Measurements from ENCODE around the gene SMYD3. TPM values are rescaled to one million over a fixed set of nuclear protein-coding genes. Genes with fewer than 3 reads are reported as not detected.
A peak's percentile ranks its signal among the peaks of the same experiment; 100 is the strongest.

Gene SMYD3
- total RNA-seq, 1 donor from 2014 or later: 8.2 TPM

DNA sequence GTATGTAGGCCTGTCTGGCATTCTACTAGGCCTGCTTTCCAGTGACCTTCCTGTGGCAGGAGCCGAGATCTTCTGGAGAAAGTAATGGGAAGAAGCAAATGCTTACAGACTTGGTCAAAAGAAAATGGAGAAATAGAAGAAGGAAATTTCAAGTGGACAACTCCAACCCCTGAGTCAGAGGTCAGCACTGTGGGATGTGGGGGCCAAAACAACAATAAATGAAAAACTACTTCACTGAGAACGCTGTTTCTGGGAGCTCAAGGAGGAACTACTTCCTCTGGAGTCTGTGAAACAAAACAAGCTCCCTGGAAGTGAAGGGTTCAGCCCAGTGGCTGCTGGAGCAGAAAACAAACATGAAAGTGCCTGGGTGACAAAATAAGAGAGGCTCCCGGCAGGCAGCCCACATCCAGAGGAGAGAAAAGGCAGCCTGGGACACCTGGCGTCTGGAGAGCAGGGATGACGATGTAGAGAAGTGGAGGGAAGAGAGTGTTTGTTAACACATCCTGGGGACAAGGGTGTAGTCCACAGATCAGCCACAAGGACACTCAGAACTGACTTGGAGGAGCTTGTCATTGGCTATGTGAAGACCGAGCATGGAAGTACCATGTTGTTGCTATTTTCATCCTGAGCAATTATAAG is 355.2 kb downstream of the SMYD3 start:
- intact Hi-C loops (cut with micrococcal nuclease): no loop called here
- DNase-seq: no peak

DNA sequence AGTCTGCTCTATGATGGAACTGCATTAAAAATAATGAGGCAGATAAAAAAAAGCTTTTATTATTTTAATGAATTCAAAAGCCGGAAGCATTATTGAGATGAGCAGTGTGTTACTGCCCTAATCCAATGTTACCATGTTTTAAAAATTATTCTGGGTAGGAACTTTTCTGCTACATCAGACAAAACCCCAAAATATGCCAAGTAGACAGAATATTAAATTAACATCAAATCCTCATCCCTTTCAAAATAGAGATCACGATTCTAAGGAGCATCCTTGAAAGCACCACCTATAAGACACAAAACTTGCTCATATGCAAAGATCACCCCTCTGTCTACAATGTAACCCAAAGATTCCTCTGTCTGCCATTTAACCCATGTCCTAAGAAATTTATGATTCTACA is 357.5 kb downstream of the SMYD3 start:
- intact Hi-C loops (cut with micrococcal nuclease): no loop called here
- DNase-seq (no peak), ATAC-seq (no peak)

More for the DNA sequence above, 355.2 kb downstream of the SMYD3 start:
- ATAC-seq: no peak

- intact Hi-C loops (cut with micrococcal nuclease): no loop called here
- no peak for DNase-seq
- no peak for ATAC-seq
Observed at GRCh38 chr1:246147524-246148461, 359.3 kb downstream of the SMYD3 start.

DNA sequence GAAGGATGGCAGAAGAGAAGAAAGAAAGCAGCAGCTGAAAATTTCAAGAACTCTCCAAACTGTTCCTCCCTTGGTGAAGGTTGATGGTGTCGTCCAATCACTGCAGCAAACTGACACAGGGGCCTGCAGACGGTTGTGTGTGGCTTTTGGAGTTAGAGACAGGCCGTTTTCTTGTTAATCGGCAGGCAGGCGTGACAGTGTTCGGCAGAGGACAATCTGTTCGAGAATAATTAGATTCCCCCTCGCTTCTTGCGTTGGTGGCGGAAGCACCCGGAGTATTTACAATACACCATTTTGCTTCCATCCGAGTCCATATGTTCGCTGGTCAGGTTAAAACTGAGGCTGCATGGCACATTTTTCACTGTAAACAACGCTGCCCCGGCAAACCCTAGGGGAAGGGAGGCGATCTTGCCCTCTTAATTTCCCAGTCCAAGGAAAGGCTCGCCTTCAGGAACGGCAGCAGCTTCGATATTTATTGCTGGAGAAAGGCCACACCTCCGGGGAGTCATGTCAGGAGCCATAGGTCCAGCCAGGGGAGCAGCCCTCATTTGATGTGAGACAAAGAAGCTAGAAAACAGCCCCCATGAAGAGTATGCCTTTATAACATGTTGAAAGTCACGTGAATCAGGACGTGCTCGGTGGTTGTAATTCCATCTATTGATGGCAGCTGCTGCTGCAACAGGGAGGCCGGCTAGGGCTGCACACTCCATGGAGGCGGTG is 360.1 kb downstream of the SMYD3 start:
- intact Hi-C loops (cut with micrococcal nuclease): no loop called here
- no peak for DNase-seq
- ATAC-seq: no peak

- ATAC-seq: no peak
- DNase-seq: no peak
- intact Hi-C loops (cut with micrococcal nuclease): no loop called here
Observed at GRCh38 chr1:246145900-246146299, 361.2 kb downstream of the SMYD3 start.

DNA sequence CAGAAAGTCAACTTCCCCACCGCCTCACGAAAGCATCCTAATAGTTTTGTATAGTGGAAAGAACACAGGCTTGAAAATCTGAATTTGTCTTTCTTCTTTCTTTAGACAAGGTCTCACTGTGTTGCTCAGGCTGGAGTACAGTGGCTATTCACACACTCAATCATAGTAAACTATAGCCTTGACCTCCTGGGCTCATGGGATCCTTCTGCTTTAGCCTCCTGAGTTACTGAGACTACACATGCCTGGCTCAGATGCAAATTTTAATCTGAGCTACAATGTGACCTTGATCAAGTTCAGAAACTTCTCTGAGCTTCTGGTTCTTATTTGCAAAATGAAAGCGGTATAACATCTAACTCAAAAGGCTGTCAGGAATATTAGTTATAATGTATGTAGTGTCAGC is 362.1 kb downstream of the SMYD3 start:
- DNase-seq (no peak), ATAC-seq (no peak)
- intact Hi-C loops (cut with micrococcal nuclease): no loop called here

- intact Hi-C loops (cut with micrococcal nuclease): no loop called here
- ATAC-seq (no peak), DNase-seq (no peak)
Observed at GRCh38 chr1:246142320-246142893, 364.7 kb downstream of the SMYD3 start.

GRCh38 chr1:246141306-246141705 is 365.8 kb downstream of the SMYD3 start:
- intact Hi-C loops (cut with micrococcal nuclease): no loop called here
- DNase-seq: no peak
- ATAC-seq: no peak

DNA sequence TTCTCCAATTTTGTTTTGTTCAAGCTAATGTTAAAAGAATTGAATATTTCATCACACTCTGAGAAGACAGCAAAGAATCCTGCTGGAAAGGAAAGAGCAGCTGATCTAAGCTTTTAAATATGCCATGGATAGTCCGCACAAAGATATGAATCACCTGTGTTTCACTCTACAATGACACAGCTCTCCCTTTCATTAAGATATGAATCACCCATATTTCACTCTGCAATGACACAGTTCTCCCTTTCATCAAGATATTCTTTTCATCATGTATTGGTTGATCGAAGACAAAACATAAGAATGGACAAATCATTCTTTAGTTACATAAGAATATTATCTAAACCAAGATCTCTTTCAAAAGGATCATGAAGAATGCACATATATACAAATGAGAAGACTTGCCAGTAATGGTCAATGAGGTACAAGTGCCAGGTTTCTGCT is 367.3 kb downstream of the SMYD3 start:
- intact Hi-C loops (cut with micrococcal nuclease): no loop called here
- DNase-seq (no peak), ATAC-seq (no peak)

GRCh38 chr1:246138781-246139180 is 368.3 kb downstream of the SMYD3 start:
- intact Hi-C loops (cut with micrococcal nuclease): no loop called here
- no peak for DNase-seq
- ATAC-seq: no peak

DNA sequence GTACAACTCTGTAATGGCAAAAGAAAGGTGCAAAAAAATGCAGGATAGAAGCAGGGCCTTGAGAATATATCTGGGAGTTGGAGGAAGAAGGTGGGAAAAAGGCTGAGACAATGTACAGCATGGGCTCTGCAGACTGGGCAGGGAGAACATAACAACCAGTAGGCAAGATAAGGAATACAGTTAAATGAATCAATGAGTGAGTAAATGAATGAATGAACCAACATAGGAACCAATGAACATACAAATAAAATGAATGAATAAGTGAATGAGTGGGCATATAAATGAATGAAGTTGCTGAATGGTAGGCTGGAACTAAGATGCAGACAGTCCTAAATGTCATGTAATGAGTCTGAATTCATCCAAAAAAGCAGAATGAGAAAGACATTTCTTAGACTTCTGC is 370.6 kb downstream of the SMYD3 start:
- ATAC-seq (no peak), DNase-seq (no peak)
- intact Hi-C loops (cut with micrococcal nuclease): no loop called here

- intact Hi-C loops (cut with micrococcal nuclease): no loop called here
- DNase-seq (no peak), ATAC-seq (no peak)
Observed at GRCh38 chr1:246134789-246135188, 372.3 kb downstream of the SMYD3 start.

GRCh38 chr1:246131095-246131494 is 376.0 kb downstream of the SMYD3 start:
- intact Hi-C loops (cut with micrococcal nuclease): no loop called here
- ATAC-seq: no peak
- no peak for DNase-seq

GRCh38 chr1:246128494-246129069 is 378.5 kb downstream of the SMYD3 start:
- ATAC-seq: no peak
- intact Hi-C loops (cut with micrococcal nuclease): no loop called here
- DNase-seq: no peak

DNA sequence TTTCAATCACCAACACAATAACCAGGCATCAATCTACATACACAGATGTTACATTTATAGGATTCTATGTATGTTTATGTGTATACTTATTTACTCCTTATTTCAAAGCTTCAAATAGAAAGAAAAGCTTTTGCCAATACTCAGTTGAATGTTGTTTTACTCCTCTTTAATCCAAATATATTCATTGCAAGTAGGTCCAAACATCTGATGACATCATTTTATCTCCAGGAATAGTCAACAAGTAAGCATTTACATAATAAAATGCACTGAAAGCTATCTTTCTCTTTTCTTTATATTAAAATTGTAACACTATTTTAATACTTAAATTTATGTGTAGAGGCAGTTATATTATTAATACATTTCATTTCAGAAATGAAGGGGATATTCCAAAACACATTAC is 380.5 kb downstream of the SMYD3 start:
- no peak for ATAC-seq
- intact Hi-C loops (cut with micrococcal nuclease): no loop called here
- no peak for DNase-seq

DNA sequence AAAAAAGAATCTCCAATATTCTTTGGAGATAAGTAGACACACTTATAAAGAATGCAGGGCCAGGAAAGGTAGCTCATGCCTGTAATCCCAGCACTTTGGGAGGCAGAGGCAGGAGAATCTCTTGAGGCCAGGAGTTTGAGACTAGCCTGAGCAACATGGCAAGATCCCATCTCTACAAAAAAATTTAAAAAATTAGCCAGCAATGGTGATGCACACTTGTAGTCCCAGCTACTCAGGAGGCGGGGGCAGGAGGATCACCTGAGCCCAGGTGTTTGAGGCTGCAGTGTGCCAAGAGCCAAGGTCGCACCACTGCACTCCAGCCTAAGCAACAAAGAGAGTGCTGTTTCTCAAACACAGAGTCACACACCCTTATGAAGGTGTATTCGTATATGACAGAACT is 385.0 kb downstream of the SMYD3 start:
- no peak for ATAC-seq
- intact Hi-C loops (cut with micrococcal nuclease): no loop called here
- no peak for DNase-seq

DNA sequence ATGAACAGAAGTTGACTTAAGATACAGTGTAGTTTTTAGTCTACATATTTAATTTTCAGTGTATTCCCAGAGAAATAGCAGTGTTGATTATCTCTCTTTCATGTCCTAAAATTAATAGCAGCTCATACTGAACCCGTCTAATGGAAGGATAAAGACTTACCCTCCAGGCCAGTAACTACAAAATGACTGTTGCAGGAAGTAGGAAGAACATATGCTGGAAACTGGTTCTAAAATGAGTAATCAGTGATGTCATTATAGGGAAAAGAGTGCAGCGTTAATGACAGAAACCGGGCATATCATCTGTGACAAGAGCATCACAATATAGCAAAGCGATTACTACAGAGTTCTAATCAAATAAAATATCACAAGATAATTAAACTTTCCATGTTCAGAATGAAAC is 385.5 kb downstream of the SMYD3 start:
- no peak for DNase-seq
- intact Hi-C loops (cut with micrococcal nuclease): no loop called here
- ATAC-seq: no peak

- DNase-seq: no peak
- ATAC-seq: peak; percentile 68
- intact Hi-C loops (cut with micrococcal nuclease): no loop called here
Observed at GRCh38 chr1:246117066-246117791, 389.9 kb downstream of the SMYD3 start.

- DNase-seq: no peak
- ATAC-seq: no peak
- intact Hi-C loops (cut with micrococcal nuclease): no loop called here
Observed at GRCh38 chr1:246114369-246114768, 392.7 kb downstream of the SMYD3 start.

All from left ventricle myocardium superior (tissue), 1 donor.